NCI-H1436 (cell line): ENCODE results near the gene GCM1.

Experiments used
- DNase-seq: peaks from one replicate; lab custom pipeline; 2025; lab: John Stamatoyannopoulos, UW

GCM1 gene

DNA sequence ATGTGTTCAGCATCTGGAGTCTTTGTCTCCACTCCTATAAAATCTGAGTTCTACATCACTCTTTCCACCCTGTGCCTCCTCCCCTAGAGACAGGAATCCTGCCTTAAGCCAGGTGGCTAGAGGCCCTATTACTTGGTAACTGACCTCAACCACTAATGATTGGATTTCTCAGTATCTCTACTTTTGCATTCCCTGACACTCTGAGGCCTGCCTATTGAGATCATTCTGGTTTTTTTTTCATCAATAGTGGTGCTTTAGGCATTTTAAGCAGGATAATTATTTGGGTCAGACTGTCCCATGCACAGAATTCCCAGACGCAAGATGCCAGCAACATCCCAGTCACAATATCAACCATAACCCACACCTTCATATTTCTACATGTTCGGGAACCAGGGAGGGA is 3.9 kb upstream of the GCM1 start:
- no peak for DNase-seq

DNA sequence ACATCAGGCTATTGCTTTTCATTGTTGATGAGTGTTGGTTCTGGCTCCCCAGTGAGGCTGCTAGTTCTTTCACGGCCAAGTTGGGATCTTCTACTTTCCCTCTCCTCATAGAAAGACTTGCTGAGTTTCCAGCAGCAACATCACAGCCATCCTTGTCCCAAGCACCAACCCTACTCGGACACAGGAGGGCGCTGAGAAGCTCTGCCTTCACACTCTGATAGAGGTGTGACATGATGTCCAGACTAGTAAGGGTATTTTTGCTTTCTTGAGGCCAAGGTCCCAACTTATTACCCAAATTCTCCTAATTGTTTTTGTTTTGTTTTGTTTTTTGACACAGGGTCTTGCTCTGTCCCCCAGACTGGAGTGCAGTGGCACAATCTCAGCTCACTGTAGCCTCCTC is 3.0 kb upstream of the GCM1 start:
- no peak for DNase-seq

DNA sequence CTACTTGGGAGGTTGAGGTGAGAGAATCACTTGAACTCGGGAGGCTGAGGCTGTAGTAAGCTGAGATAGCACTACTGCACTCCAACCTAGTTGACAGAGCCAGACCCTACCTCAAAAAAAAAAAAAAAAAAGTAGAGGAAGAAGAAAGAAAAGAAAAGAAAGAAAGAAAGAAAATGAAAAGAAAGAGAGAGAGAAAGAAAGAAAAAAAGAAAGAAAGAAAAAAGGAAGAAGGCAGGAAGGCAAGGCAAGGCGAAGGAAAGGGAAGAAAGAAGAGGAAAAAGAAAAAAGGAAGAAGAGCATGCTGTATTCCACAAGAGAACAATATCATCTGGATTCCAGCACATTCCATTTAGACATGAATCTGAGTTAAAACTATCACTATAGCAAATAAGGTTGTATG is 3.8 kb downstream of the GCM1 start:
- no peak for DNase-seq

DNA sequence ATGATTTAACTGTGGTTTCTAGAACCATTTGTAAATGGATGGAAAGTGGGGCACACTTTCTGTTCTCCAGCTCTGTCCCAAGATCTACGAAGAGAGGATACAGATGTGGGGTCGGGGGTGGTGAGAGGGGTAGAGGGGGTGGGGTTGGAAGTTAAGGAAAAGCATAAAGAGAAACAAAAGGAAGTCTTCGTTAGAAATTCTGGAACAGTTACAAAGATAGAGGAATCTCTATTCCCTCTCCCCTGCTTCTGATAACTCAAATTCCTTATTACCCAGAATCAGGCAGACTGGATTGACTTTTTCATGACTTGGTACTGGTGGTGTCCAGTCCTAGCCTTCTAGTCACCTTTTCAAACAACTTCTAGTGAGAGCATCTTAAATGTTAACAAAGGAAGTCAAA is 4.9 kb downstream of the GCM1 start:
- no peak for DNase-seq

DNA sequence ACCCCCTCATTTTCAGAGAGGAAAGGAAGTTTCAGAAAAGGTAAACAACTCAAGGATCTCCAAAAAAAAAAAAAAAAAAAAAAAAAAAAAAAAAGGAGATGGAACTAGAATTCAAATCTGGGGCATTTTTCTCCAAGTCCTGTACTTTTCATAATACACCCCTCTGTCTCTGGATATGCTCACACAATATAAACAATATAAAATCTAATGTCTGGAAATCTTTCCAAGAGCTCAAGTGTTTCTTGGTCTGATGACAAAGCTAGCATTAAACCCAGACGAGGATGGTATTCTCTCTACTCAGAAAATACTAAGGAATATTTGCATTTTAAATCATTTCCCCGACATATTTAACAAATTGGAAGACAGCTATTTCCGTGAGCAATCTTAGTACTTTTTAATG is 5.8 kb downstream of the GCM1 start:
- no peak for DNase-seq

DNA sequence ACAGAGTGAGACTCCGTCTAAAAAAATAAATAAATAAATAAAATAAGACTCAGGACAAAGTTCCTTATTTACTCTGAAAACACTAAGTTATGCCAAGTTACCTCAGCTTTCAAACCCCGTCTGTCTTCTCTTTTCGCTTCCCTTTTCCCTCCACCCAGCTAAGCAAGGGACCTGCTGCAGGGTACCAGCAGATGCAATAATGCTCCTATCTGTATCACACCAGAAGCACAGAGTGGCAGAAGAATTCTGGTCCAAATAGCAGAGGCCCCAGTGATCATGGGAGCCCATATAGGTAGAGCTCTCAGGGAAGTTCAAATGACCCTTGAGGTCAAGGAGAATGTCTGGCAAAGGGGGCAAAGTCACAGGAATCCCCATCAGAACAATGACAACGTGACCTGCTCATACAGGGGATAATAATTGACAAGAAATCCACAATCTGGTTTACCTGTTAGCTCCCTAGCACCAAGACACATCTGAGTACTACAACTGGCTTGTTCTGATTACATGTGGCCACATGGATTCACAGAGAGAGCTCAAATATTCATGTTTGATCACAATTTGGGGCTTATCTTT is 8.7 kb downstream of the GCM1 start:
- no peak for DNase-seq

DNA sequence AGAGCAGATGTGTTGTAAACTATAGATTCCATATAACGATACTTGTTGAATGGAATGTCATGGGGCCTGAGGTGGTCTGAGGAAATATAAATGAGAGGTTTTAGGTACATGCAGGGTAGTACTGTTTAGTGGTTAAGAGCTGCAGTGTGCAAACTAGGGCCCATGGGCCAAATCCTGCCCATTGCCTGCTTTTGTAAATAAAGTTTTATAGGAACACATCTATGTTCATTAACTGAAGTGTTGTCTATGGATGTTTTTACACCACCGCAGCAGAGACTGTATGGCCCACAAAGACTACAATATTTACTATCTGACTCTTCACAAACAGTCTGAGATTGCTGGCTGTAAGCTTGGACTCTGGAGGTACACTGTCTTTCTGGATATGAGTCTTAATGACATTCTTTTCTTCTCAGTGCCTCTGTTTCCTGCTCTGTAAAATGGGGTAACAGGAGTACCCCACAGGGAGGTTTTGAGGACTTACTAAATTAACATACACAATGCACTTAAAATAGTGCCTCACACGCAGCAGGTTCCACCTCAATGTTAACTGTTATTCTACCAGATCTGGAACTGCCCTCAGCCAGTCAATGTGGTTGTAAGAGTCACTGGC is 12.5 kb downstream of the GCM1 start:
- no peak for DNase-seq

DNA sequence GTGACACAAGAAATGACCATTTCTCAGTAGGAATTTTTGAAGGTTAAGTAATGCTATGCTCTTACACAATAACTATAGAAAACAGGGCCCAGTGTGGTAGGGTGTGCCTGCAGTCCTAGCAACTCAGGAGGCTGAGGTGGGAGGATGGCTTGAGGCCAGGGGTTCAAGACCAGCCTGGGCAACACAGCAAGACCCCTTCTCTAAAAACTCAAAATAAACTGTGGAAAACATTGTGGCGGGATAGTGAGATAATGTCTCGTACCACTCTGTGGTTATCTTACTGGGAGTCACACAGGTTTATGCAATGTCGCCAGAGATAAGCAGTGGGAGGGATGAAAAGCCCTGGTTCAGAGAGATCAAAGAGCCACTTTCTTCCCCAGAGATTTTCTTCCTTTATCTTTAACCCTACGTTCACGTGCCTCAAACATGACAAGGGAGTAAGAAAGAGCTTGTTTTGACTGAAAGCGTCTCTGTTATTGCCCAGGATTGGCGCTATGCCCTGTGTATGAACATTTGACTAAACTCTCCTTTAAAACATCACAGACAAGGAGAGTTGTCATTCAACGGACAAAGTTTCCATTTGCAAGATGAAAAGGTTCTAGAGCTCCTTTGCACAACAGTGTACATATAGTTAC is 13.9 kb downstream of the GCM1 start:
- DNase-seq, result no peak

DNA sequence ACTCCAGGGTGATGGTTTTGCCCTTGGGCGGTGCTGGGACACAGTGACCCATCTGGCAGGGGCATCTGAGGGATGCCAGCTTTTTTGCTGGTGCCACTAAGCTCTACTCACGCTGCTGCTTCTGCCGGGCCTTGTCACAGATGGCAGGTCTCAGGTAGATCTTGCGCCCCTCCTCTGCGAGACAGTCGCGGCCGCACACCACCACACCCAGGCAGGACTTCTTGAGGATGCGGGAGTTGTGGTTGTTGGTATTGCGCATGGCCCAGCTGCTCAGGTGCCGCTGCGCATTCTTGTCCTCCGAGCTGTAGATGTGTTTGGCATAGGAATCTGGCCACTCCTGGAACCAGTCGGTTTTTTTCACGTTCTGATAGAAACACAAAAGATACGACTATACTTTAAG is 14.7 kb downstream of the GCM1 start:
- DNase-seq, result no peak

DNA sequence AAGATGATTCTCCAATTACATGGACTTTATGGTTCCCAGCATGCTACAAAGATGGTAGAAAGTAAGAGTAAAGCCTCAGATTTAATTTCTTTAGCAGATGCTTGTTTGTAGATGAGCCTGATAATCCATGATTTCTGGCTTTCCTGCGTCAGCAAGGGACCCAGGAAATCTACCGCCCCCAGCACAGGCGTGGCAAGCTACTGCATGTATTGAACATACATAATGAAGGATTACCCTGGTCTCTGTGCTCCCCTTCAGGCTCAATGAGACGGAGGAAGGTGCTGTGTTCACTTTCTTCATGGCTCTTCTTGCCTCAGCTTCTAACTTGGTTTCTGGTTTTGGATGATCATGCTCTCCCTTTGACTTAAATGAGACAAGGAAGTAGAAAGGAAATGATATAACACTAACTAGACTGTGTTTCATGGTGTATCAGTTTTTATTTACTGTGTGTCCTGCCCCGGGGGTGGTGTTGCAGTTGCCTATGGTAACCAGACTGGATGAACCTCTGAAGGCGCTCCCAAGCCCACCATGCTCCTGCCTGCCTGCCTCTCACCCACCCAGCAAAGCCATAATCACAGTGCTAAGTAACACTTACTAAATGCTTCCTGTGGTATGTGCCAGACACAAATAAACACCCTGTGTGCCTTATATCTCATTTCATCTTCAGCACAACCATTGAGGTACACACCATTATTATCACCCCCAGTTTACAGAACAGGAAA is 17.9 kb downstream of the GCM1 start:
- DNase-seq, result no peak

DNA sequence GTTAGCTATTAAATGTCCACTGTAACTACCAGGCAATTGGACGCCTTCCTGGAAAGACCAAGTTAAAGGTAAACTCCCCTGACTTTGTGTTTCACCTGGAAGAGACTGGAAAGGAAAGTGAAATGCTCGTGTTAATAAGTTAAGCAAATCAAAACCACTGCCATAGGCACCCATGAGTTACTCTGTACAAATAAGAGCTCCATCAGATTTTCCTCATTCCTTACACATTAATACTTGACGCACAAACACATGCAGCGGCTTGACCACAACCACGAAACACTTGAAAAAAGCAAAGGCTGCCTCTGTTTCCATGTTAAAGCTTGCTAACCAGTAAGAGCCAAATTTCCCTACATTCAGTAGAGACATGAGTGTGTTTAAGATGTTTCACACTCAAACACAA is 19.8 kb downstream of the GCM1 start:
- no peak for DNase-seq

DNA sequence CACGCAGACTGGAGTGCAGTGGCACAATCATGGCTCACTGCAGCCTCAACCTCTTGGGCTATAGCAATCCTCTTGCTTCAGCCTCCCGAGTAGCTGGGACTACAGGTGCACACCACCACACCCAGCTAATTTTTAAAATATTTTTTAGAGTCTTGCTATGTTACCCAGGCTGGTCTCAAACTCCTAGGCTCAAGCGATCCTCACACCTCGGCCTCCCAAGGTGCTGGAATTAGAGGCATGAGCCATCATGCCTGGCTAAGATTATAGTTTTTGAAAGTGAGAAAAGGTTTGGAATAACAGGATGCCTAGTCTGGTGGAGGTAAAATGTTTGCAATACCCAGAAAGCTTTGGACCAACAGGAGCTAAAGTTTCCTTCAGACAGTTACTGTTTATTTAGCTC is 23.4 kb downstream of the GCM1 start:
- DNase-seq, result no peak

DNA sequence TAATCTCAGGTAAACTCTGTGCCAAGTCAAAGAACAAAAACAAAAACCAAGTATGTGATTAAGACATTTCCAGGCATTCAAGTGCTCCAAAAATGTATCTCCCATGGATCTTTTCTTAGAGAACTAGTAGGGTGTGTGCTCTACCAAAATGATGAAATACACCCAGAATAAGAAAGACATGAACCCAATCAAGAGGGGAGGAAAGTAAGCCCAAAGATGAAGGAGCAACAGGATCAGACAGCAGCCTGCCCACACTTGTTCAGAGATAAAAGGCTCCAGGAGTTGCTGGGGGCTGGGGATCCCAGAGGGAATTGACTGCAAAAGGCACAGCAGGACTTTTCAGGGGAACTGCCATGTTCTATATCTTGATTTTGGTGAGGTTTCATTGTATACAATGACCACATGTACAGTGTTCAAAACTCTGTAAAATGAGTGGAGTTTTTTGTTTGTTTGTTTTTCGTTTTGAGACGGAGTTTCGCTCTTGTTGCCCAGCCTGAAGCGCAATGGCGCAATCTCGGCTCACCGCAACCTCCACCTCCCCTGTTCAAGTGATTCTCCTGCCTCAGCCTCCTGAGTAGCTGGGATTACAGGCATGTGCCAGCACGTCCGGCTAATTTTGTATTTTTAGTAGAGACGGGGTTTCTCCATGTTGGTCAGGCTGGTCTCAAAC is 24.4 kb downstream of the GCM1 start:
- no peak for DNase-seq

DNA sequence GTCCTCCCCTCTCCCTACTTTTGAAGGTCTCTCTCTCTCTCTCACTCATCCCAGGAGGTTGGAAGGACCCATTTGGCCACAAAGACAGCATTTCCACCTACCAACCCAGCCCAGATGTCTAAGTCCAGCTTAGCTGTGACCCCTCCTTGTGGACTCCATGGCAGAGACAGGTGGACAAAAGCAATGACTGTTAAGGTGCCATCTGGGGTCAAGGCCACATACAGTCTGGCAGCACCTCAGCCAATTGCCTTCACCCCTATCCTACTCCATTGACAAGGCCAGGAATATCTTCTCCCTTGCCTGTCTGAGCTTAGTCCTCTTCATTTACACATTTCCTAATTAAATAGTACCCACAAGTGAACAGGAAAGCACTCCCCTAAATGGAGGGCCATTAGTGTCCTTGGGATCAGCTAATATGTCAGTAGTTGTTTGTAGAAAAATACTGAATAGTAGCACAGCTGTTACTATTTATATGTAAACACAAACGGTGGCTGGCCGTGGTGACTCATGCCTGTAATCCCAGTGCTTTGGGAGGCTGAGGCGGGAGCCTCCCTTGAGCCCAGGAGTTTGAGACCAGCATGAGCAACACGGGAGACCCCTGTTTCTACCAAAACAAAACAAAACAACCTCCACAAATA is 28.8 kb downstream of the GCM1 start:
- no peak for DNase-seq

DNA sequence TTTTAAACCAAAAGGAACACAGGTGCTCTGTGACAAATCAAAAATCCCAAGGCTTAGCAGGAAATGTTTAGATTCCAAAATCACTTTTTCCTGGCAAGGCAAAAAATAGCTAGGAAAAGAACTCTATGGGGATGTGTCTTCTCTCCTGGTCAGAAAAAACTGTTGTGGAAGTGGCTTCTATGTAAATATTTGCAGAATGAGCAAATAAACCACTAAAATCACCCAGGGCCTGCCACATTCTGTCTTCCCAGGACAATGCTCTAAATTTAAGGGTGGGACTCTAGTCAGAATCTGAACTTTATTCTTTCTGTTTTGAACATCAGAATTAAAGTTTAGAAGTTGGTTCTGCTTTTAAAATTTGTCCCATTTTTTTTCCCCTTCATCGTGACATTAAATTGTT is 29.3 kb downstream of the GCM1 start:
- DNase-seq, result no peak

DNA sequence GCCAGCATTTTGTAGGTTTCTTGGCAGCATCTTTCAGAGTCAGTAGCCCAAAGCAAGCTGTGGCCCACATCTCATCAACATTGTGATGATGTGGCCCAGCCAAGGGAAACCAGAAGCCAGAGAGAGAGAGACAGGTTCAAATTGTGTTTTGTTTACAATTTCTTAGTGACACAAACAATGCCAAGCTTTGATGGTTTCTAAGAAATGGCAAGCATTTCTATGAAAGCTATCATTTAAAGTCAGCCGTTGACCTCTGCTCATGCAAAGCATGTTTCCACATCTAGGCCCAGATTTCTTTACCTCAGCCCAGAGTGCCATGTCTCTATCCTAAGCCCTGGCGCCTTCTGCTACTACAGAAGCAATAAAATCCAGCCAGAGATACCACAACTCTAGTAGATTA is 32.9 kb downstream of the GCM1 start:
- DNase-seq, result no peak

DNA sequence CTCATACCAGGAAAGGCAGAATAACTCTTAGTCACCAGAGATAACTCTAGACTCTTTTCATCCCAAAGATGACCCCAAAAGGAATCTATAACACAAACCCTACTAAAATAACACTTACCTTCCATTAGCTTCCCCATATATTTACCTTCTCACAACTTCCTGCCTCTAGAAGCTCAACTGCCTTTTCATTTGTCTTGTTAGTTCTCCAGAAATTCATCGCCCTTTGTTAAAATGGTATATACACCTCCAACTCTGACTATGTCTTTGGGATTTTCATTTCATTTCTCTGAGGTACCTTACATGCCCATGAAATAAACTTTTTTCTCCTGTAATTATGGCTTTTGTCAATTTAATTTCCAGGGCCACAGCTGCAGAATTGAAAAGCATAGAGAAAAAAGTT is 33.5 kb downstream of the GCM1 start:
- no peak for DNase-seq

DNA sequence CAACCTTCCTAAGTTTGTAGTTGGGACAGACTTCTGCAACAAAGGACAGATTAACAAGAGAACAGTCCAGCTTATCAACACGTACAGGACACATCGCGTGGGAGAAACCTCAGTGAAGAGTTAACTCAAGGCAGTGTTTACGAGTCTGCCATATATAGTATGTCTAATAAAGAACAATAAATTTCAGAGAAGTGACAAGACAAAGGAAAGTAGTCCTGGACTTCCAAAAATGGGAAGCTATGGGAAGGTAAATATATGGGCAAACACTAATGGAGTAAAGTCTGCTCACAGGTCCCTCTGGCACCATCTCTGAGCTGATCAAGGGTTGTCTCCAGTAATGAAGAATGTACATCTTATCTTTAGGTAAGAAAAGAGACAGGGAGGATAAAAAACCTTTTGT is 34.9 kb downstream of the GCM1 start:
- no peak for DNase-seq

DNA sequence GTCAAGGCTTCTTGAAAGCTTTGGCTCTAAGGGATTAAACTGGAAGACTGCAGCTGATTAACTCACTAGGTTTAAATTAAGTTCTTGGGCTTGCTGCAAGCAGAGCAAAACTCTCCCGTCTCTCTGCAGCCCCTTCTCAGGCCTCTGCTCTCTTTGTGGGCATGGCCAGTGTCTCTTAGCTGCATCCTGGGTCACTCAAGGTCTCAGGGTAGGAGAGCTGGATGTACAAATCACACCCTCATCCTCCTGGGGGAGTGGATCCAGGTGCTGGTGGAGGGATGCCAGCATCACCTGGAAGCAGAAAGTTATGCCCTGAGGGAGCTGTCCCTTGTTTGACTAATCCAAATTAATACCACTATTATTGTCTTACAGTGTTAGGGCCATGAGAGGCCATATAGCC is 35.8 kb downstream of the GCM1 start:
- no peak for DNase-seq

DNA sequence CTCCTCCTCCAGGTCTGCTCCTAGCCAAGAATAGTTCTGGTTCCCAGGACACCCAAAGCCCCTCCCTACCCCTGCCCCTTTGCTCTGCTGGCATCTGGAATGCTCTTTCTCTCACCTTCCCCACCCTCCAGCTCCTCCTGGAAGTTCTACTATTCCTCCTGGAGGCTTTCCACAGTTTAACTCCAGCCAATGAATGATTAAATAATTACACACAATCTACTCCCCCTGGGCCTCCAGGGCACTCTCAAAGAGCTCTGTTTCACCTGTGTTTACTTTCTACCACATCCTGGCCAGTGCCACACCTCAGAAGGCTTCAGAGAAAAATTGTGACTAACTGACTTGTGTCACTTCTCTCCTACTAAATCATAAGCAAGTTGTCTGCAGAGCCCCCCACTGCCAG is 36.2 kb downstream of the GCM1 start:
- DNase-seq, result no peak

DNA sequence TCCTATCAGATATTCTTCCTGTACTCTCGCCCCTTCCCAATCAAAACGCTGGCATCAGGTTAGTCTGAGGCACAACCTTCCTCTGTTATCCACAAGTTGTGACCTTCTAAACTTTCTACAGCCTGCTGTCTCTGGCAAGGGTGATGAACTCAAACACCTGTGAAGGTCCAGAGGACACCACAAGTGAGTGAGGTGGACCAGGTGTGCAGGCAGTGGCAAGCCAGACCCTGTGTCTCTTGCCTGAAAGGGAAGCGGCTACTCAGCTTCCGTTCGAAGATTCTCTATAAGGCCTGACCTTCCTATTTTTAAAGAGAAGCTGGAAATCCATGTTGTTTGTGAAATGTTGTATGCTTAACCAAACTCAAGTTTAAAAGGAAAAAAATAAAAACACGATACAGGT is 36.8 kb downstream of the GCM1 start:
- DNase-seq, result no peak

DNA sequence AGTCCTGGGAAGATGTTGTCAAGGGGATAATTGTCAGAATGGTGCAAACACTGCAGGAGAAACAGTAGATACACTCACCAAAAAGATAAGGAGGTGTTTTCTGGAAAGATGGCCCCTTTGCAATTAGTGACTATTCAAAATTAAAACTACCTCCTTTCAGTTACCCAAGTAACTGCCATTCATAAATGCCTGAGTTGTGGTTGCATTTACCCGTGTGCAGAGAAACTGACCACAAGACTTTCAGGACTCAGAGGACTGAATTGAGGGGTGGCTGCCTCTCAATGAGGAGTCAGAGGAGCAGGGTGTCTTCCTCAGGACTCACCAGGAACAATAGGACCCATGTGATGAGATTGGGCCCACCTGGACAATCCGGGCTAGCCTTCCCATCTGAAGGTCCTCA is 39.0 kb downstream of the GCM1 start:
- no peak for DNase-seq
